Epithelial cell of esophagus (primary cell): ENCODE measurements around the gene ZNF333.

Experiments used
- DNase-seq: peaks from one replicate; pipeline ENCODE4 v3.0.0; 2010; ENCODE audit warnings: low read depth
- H3K4me3 ChIP-seq: 2 replicates; pipeline ENCODE4 v1.5.1; 2011; ENCODE audit warnings: mild to moderate bottlenecking, low read length, control low read depth
- CTCF ChIP-seq: IDR thresholded peaks from 2 replicates; pipeline ENCODE4 v1.5.1; 2011; ENCODE audit warnings: low read depth, mild to moderate bottlenecking, low read length, control low read depth, inconsistent platforms; ENCODE audit not compliant: insufficient read depth; ENCODE audit errors: missing control alignments

The ZNF333 gene

DNA sequence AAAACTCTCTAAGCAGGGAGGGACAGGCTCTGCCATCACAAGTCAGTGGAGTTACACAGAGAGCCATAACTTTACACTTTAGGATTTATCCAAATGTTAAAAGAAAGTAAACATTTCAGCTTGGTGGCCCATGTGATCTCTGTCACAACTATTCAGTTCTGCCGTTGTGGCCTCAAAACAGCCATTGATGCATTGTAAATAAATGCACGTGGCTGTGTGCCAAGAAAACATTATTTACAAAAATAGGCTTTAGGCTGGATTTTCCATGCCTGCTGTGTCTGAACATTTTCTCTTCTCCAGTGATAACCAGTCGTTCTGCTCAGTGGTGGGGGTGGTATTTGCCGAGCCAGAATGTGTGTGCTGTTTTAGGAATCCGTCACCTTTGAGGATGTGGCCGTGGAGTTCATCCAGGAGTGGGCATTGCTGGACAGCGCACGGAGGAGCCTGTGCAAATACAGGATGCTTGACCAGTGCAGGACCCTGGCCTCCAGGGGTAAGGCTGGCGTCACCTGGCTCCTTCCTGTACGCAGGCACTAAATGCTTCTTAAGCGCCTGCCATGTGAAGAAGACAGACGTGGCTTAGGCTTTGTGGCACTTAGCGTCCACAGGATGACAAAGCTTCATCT, 4.9 kb downstream of the ZNF333 start:
- no peak for DNase-seq

GRCh38 chr19:14695471-14695870, 5.6 kb downstream of the ZNF333 start:
- no peak overlapping the region for H3K4me3 ChIP-seq
- DNase-seq: no peak
- no peak for TF ChIP-seq CTCF

More for the DNA sequence above, 4.9 kb downstream of the ZNF333 start:
- no peak for TF ChIP-seq CTCF
- H3K4me3 ChIP-seq: no peak overlapping the region

GRCh38 chr19:14699641-14700040, 9.8 kb downstream of the ZNF333 start:
- DNase-seq: no peak
- no peak overlapping the region for H3K4me3 ChIP-seq
- no peak for TF ChIP-seq CTCF

- no peak for DNase-seq
- no peak overlapping the region for H3K4me3 ChIP-seq
- no peak for TF ChIP-seq CTCF
Observed at GRCh38 chr19:14700711-14701375, 11.0 kb downstream of the ZNF333 start.

GRCh38 chr19:14703833-14704232, 14.0 kb downstream of the ZNF333 start:
- no peak for DNase-seq

DNA sequence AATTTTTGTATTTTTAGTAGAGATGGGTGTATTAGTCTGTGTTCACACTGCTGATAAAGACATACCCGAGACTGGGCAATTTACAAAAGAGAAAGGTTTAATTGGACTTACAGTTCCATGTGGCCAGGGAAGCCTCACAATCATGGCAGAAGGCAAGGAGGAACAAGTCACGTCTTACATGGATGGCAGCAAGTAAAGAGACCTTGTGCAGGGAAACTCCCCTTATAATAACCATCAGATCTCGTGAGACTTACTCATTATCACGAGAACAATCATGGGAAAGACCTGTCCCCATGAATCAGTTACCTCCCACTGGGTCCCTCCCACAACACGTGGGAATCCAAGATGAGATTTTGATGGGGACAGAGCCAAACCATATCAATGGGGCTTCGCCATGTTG, 14.6 kb downstream of the ZNF333 start:
- no peak for DNase-seq
- TF ChIP-seq CTCF: no peak
- H3K4me3 ChIP-seq: no peak overlapping the region

More at GRCh38 chr19:14703833-14704232, 14.0 kb downstream of the ZNF333 start:
- no peak overlapping the region for H3K4me3 ChIP-seq
- no peak for TF ChIP-seq CTCF

- no peak for DNase-seq
- H3K4me3 ChIP-seq: no peak overlapping the region
- no peak for TF ChIP-seq CTCF
Observed at GRCh38 chr19:14715841-14716240, 26.0 kb downstream of the ZNF333 start.
